Measurements from ENCODE around the gene GAK.

The GAK gene

GRCh38 chr4:801436-802124, 130.5 kb downstream of the GAK start:
- no peak for DNase-seq
